ENCODE results near the gene AKAP17A.

The AKAP17A gene

DNA sequence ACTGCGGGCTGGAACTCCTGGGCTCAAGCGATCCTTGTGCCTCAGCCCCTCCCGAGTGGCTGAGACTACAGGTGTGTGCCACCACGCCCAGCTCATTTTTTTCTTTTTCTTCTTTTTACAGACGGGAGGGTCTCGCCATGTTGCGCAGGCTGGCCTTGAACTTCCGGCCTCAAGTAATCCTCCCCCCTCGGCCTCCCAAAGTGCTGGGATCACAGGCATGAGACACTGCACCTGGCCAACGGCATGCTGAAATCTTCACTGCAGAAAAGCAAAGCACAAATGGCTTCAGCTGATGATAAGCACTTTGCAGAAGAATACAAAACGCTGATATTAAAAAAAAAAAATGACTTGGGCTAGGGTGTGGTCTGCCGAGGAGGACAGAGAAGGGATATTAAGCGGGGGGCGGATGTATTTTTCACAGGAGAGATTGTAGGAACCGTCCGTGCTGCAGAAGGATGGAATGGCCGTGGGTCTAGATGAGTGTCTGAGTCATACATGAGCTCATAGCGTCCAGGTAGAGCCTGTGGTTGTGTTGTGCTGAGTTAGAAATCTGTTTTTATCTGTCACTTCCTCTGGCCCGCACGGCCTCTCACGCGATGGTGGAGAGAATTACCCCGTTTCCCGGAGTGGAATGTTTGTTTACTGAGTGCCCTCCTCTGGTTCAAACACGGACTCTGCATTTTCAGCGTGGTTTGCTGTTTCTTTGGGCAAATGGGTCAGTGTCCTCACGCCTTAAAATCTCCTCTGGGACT is 8.5 kb upstream of the AKAP17A start:
- DNase-seq, result no peak

DNA sequence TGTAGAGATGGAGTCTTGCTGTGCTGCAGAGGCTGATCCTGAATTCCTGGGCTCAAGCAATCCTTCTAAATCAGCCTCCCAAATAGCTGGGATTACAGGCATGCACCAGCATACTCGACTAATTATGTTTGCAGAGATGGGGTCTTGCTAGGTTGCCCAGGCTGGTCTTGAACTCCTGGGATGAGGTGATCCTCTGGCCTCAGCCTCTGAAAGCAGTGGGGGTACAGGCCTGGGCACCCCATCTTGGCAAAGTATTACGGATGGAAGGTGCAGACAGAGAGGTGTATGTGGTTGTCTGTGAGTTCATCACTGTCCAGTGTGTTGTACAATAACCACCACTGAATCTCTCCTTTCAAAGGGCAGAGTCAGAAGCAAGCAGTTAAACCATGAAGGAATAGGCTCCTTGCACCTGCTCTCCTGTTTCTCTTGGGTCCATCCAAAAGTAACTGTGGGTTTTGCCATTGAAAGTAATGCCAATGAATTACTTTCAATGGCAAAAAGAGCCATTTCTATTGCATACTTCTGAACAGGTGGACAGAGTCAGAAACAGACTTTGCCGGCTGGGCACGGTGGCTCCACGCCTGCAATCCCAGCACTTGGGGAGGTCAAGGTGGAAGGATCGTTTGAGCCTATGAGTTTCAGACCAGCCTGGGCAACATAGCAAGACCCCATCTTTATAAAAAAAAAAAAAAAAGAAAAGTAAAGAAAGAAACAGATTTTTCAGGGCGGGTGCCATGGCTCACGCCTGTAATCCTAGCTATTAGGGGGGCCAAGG is 7.0 kb upstream of the AKAP17A start:
- no peak for DNase-seq

DNA sequence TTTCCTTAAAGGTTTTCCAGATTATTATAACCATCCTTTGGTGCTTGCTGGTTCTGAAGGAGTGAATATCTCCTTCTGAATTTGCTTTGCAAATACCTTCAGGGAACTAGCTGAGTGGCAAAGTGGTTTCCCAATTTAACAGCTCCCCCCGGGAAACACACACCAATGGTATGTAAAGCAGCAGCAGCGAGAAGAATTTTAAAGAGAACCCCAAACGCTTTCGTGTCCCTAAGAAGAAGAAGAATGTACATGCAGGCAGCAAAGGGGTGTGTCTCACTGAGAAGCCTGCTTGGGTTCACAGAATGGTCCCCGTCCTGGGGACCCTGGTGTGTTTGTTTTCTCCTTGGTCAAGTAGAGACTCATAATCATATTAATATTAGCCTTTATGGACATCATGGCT is 4.2 kb upstream of the AKAP17A start:
- DNase-seq, result no peak

DNA sequence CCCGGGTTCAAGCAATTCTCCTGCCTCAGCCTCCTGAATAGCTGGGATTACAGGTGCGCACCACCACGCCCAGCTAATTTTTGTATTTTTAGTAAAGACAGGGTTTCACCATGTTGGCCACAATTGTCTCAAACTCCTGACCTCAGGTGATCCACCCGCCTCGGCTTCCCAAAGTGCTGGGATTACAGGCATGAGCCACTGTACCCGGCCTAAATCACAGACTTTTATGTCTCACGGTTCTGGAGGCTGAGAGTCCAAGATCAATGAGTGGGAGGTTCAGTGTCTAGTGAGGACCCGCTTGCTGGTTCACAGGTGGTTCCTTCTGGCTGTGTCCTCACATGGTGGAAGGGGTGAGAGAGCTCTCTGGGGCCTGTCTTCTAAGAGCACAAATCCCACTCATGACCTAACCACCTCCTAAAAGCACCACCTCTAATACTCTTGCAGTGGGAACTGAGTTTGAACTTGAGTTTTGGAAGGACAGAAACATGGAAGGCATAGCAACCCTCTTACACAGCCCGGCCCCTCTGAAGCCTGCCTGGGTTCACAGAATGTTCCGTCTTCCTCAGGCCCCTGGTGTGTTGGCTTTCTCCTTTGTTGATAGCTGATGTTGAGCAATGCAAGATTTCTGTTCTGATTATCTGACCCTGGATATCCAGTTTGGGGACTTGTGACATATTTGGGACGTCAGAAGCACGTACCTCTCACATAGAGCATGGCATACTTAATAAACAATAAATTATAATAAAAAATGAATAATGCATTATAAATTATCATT is 1.9 kb upstream of the AKAP17A start:
- DNase-seq, result no peak

DNA sequence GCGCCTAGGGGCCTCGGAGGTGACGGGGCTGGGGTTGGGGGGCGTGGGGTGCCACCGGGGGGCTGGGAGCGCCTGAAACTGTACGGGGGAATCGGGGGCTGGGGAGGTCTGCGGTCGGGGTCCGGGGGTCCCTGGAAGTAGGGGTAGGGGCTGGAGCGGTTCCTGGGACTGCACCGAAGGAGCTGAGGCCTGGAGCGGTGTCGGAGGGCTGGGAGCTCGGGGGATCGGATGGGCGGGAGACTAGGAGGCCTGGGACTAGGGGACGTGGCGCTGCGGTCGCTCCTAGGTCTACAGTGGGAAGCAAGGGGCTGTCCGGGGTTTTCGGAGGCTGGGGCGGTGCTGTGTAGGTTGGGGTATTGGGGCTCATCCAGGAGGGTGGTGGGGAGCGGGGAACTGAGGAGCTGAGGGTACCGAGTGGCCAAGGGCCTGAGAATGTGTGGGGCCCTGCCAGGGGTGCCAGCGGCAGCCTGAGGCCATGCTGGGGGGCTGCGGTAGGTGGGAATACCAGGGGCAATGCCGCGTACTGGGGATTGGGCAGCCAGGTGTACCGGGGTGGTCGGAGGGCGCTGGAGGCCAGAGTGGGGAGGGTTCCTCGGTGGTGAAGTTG is 562 bp downstream of the AKAP17A start:
- no peak for DNase-seq

DNA sequence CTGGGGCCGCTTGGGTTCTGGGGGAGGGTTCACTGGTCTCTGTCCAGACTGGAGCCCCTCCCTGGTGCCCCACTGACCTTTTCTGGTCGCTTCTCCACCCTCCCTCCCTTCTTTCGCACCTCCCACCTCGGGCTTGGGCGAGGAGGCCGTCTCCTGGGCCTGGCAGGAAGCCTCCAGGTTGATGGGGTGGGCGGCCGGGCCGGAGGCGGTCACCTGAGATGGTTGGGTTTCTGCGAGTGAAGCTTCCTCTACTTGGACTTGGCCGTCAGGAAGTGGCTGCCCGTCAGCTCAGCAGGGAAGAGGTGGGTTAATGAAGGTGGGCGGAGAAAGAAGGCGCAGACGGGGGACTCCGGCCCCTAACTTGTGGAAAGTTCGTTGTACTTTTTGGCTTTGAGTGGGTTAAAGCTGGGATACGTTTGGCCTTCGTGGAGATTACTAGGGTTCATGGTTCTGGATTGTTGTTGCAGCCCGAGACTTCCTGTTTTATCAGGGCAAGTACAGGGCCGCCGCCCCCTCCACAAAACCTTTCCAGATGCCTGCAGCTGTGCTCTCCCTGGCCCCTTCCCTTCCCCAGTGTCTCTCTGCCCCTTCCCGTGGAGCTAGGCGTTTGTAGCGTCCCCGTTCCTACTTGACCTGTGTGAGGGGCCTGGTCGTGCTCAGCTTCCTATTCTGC is 1.2 kb downstream of the AKAP17A start:
- no peak for DNase-seq

DNA sequence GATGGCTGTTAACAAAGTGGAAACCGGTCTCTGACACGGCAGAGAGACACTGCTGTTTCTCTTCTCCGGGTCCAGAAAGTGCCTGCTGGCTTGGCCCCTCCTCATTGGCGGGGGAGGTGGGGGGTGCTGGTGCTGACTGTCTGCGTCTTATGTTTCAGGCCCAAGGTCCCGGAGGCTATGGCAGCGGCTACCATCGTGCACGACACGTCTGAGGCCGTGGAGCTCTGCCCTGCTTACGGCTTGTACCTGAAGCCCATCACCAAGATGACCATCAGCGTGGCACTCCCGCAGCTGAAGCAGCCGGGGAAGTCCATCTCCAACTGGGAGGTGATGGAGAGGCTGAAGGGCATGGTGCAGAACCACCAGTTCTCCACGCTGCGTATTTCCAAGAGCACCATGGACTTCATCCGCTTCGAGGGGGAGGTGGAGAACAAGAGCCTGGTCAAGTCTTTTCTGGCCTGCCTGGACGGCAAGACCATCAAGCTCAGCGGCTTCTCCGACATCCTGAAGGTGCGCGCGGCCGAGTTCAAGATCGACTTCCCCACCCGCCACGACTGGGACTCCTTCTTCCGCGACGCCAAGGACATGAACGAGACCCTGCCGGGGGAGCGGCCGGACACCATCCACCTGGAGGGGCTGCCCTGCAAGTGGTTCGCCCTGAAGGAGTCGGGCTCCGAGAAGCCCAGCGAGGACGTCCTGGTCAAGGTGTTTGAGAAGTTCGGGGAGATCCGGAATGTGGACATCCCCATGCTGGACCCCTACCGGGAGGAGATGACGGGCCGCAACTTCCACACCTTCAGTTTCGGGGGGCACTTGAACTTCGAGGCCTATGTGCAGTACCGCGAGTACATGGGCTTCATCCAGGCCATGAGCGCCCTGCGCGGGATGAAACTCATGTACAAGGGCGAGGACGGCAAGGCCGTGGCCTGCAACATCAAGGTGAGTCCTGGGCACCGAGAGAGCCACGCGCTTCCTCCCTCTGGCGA is 2.2 kb downstream of the AKAP17A start:
- DNase-seq, result peak in 1 of 51 donors; percentile 1

DNA sequence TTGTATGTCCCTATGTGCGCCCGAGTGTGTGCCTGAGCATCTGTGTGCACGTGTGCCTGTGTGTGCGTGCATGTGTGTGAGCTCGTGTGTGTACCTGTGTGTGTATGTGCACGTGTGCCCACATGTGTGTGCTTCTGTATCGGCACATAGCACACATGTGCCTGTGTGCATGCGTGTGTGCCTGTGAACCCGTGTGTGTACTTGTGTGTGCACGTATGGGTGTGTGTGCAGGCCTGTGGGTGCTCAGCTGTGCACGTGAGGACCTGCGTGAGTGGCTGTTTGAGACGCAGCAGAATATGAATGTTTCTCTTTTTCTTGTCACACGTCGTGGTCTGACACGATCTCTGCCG is 4.3 kb downstream of the AKAP17A start:
- no peak for DNase-seq

DNA sequence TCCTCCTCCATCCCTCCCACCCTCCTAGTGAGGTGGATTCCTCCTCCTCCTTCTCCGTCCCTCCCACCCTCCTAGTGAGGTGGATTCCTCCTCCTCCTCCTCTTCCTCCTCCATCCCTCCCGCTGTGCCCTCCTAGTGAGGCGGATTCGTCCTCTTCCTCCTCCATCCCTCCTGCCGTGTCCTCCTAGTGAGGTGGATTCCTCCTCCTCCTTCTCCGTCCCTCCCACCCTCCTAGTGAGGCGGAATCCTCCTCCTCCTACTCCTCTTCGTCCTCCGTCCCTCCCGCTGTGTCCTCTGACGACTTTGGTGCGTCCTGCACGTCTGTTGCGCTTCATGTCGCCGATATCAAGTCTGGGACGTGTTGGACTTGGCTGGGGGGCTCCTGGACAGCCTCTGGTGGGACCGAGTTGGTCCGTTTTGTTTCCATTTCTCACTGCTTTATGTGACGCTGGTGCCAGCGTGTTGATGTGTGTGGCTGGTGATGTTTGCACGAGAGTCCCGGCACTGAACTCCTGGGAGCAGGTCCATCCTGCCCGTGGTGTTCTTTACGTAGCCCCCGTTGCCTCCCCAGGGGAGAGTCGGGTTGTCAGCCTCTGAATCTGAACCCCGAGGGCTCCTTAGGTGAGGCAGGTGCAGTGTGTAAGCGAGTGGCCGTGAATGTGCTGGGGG is 5.4 kb downstream of the AKAP17A start:
- DNase-seq, result no peak

DNA sequence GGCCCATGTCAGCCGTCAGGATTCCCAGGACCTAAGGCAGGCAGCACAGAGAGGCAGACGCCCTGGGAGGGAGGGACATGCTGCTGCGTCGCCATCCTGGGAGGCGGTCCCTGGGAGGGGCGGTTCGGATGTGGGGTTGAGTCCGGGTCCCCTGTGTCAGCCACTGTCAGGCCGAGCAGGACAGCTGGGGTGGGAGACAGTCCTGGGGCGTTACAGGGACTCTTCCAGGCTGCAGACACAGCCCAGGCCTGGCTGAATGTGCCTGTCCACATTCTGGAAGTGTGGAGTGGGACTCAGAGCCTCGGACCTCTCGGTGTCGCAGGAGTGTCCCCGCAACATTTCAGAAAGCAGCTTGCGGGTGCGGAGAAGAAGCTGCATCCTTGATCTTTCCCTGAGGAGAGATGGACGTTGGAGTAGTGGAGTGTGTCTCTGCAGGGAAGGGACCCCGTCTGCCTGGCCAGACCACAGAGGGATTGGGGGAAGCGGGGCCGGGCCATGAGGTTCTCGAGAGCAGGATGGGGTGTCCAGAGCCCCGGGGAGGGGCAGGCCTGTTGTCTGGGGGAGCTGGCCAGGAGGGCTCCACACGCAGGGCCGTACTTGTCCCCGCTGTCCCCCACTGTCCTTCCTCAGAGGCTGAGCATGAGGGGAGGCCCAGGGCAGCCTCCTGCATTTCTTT is 6.1 kb downstream of the AKAP17A start:
- no peak for DNase-seq

DNA sequence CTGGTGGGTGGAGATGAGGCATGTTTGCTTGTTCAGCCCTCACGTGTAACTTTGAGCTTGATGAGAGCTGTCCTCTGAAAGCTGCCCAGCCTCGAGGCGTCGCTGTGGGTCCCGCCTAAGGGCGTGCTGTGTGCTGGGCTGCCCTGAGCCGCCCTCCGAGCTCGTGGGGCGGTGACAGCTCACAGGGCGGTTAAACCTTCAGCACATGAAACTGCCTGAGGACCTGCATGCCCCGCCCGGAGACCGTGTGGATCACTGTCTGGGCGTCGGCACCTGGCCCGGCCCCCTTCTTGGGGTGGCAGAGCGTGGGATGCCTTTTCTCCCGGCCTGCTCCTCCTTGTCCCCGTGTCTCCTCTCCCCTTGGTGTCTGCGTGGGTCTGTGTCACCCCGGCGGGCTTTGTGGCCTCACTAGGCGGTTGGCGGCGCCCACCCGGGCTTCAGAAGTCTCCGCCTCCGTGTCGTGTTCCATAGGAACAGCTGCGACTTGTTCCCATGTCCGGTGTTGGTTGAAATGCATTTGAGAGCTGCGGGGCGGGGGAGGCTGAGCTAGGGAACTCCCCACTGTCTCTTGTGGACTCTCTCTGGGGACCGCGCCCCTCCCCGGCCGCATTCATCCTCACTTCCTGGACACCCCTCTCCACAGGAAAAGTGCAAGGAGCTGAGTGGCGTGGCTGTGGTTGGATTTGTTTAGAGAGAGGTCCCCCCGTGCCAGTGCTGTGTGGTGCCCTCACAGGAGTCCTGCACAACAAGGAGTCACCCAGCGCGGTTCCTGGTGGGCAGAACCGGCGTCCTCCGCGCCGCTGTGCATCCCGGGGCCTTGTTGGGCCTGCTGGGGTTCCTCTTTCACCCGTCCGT is 6.8 kb downstream of the AKAP17A start:
- DNase-seq, result no peak

DNA sequence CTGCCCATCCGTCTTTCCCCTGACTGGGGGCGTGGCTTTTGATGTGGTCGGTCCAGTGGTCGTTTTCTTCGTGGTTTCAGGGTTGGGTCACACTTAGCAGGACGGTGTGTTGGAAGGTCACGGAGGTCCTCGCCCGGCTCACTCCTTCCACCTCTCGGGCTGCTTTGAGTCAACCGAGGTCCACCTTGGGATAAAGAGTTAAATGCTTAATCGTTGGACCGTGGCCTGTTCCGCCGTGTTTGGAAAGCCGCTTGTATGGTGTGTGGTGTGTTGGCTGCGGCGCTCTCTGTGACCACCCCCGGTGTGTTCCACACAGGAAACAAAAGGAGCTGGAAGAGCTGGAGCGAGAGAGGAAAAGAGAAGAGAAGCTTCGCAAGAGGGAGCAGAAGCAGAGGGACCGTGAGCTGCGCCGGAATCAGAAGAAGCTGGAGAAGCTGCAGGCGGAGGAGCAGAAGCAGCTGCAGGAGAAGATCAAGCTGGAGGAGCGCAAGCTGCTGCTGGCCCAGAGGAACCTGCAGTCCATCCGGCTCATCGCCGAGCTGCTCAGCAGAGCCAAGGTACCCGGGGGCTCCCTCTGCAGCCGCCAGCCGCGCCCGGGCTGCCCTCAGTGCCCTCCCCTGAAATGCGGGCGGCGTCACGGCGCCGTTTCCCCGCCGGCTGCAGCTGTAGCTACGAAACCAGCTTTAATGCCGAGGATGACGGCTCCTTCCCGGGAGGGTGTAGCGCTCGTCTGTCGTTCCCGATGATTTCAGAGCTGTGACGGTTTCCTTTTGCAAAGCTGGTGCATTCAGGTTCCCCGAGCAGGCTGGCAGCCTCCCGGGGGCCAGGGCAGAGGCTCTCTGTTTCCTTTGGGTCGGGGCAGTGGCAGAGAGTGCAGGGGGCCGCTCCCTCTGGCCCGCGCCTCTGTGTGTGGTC is 7.7 kb downstream of the AKAP17A start:
- DNase-seq, result no peak

DNA sequence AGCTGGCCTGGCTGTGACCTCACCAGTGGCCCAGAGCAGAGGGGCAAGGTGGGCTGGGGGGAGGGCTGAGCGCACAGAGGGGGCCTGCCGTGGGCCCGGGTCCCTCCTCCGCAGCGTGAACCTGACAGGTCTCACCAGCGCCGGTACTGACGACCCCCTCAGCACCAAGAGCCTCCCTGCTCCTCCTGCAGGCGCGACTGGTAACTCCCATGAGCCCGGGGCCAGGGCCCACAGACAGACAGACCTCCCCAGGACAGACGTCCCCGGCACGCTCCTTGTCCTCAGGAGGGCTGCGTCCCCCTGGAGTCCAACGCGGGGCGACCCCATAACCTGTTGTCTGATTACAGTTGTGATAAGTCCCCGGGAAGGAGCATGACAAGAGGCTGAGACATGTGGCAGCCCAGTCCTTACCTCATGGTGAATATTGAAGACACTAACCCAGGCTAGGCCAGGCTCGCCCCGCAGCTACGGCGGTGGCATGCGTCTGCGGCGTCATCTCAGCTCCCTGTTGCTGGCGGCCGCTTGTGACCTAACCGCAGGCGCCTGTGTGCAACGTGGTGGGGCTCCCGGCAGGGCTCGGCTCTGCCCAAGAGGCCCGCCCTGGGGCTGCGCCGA is 8.5 kb downstream of the AKAP17A start:
- DNase-seq, result no peak

DNA sequence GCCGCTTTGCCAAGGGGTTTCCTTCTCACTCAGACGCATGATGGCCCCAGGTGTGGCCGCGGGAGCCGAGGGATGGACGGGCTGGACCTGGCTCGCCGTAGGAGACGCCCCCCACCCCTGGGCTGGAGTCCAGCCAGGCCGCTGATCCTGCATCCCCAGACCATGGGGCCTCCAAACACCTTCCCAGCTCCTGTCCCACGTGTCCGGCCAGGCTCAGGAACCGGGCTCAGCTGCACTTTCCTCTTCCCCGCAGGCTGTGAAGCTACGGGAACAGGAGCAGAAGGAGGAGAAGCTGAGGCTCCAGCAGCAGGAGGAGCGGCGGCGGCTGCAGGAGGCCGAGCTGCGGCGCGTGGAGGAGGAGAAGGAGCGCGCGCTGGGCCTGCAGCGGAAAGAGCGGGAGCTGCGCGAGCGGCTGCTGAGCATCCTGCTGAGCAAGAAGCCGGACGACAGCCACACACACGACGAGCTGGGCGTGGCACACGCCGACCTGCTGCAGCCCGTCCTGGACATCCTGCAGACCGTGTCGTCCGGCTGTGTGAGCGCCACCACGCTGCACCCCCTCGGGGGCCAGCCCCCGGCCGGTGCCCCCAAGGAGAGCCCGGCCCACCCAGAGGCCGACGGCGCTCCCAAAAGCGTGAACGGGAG is 9.1 kb downstream of the AKAP17A start:
- no peak for DNase-seq

DNA sequence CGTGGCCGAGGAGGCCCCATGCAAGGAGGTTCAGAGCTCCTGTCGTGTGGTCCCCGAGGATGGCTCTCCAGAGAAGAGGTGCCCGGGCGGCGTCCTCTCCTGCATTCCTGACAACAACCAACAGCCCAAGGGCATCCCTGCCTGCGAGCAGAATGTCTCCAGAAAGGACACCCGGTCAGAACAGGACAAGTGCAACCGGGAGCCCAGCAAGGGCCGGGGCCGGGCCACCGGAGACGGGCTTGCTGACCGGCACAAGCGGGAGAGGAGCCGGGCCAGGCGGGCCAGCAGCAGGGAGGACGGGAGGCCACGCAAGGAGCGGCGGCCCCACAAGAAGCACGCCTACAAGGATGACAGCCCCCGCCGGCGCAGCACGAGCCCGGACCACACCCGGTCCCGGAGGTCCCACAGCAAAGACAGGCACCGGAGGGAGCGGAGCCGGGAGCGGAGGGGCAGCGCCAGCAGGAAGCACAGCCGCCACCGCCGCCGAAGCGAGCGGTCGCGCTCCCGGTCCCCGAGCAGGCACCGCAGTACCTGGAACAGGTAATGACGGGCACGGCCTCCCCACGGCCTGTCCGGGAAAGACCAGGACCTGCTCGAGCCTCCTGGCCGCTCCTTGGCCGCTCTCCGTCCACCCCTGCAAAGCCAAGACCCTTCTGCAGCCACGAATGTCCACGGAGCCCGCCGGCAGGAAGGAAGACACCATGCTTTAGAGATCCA is 9.8 kb downstream of the AKAP17A start:
- no peak for DNase-seq
